A673 (cell line): Measurements from ENCODE around the gene CDH4.

Source experiments
- EZH2 ChIP-seq: fragments of 200-600 bp; sonication (generic); IDR thresholded peaks from 2 replicates; pipeline ENCODE4 v1.6.1; 2017; ENCODE audit warnings: borderline replicate concordance, low read depth, mild to moderate bottlenecking, mixed read lengths, antibody characterized with exemption, low read length; ENCODE audit not compliant: poor library complexity, severe bottlenecking
- TF ChIP-seq, protein P1 (sequence below): fragments of 300-800, 200-600 bp; sonication (generic); conservative IDR thresholded peaks from 2 replicates; pipeline ENCODE4 v1.5.1; 2017; ENCODE audit warnings: low read depth, mild to moderate bottlenecking, antibody characterized with exemption, low read length, moderate library complexity, mixed read lengths

DNA sequence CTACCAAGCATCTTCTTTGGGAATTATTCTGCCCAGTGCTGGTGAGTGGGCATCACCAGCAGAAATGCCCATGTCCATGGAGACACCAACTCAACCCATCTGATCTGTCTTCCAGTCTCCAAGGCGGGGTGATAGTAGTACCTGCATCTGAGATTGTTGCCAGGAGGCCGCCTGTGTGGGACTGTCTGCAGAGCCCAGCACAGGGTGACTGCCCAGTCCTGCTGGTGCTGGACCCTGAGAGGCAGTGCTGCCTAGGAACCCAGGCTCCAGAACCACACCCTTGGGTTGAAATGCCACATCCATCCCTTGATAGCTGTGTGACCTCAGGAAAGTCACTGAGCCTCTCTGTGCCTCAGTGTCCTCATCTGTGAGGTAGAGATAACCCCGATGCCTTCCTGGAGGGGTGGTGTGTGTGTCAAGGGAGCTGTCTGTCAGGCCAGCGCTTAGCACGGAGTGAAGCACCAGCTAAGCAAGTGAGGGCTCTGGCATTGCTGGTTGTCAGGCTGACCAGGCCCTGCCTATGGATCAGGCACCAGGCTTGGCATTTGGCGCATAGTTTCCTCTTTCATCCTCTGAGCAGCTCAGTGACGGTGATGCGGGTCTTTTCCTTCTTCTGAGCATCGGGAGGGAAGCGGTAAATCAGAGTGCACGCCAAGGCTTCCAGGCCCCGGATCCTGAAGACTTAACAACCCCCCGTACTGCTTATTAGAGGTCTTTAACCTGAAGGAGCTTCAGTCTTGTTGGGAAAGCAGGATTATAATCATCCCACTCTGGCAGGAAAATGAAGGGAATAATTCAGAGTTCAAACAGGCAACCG is 268.2 kb downstream of the CDH4 start:
- TF ChIP-seq, protein P1, sequence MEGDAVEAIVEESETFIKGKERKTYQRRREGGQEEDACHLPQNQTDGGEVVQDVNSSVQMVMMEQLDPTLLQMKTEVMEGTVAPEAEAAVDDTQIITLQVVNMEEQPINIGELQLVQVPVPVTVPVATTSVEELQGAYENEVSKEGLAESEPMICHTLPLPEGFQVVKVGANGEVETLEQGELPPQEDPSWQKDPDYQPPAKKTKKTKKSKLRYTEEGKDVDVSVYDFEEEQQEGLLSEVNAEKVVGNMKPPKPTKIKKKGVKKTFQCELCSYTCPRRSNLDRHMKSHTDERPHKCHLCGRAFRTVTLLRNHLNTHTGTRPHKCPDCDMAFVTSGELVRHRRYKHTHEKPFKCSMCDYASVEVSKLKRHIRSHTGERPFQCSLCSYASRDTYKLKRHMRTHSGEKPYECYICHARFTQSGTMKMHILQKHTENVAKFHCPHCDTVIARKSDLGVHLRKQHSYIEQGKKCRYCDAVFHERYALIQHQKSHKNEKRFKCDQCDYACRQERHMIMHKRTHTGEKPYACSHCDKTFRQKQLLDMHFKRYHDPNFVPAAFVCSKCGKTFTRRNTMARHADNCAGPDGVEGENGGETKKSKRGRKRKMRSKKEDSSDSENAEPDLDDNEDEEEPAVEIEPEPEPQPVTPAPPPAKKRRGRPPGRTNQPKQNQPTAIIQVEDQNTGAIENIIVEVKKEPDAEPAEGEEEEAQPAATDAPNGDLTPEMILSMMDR: no peak
- TF ChIP-seq EZH2: no peak
